Caco-2 (cell line): ENCODE results near the gene PMF1. TPM values are rescaled to one million over a fixed set of nuclear protein-coding genes. Genes with fewer than 3 reads are reported as not detected.

Source experiments
- BruUV-seq: library from RNA; stranded (reverse); fragments of 400-500 nt; replicated peaks from 2 replicates; lab custom pipeline; 2021; lab: Mats Ljungman, UMichigan
- CTCF ChIA-PET: fragments of 300-600 bp; sonication (Branson Sonifier 250); formaldehyde crosslinking; loops from one replicate; lab custom pipeline; 2022; ENCODE audit warnings: antibody characterized with exemption; lab: Charles Lee
- POLR2A ChIA-PET: fragments of 300-600 bp; sonication (Branson Sonifier 250); formaldehyde crosslinking; loops from one replicate; lab custom pipeline; 2022; ENCODE audit warnings: antibody characterized with exemption; lab: Charles Lee
- DNase-seq, 2 experiments: peaks; one replicate each; pipeline versions ENCODE4 v3.0.0 to v3.0.0-alpha.2; 2020 to 2022
- H3K27me3 ChIP-seq: replicated peaks from 2 replicates; pipeline ENCODE4 v1.6.0; 2011; ENCODE audit warnings: low read length; ENCODE audit not compliant: control insufficient read depth, insufficient read depth
- H3K36me3 ChIP-seq: 2 replicates; pipeline ENCODE4 v1.5.1; 2011; ENCODE audit warnings: low read length; ENCODE audit not compliant: control insufficient read depth, insufficient read depth
- H3K4me1 ChIP-seq: fragments of 250-450 bp; sonication (Bioruptor Pico); 2 replicates; pipeline ENCODE4 v1.5.1; 2020; ENCODE audit warnings: mild to moderate bottlenecking
- H3K4me3 ChIP-seq: 2 replicates; pipeline ENCODE4 v1.5.1; 2011; ENCODE audit warnings: low read depth, mild to moderate bottlenecking, control low read depth, low read length
- H3K9me3 ChIP-seq: fragments of 250-450 bp; sonication (Bioruptor Pico); 2 replicates; pipeline ENCODE4 v1.5.1; 2020; ENCODE audit warnings: mild to moderate bottlenecking, moderate library complexity
- H3K27ac Mint-ChIP-seq: one replicate; pipeline ENCODE4 v1.8.0; 2022; ENCODE audit warnings: mixed read lengths; ENCODE audit not compliant: unreplicated experiment
- H3K27me3 Mint-ChIP-seq: one replicate; pipeline ENCODE4 v1.8.0; 2022; ENCODE audit warnings: mixed read lengths; ENCODE audit not compliant: insufficient read depth, unreplicated experiment
- H3K36me3 Mint-ChIP-seq: one replicate; pipeline ENCODE4 v1.8.0; 2022; ENCODE audit warnings: mild to moderate bottlenecking, mixed read lengths; ENCODE audit not compliant: insufficient read depth, unreplicated experiment
- H3K4me1 Mint-ChIP-seq: one replicate; pipeline ENCODE4 v1.8.0; 2022; ENCODE audit warnings: low read depth, mixed read lengths; ENCODE audit not compliant: unreplicated experiment
- H3K4me3 Mint-ChIP-seq: one replicate; pipeline ENCODE4 v1.8.0; 2022; ENCODE audit warnings: mild to moderate bottlenecking, moderate library complexity, mixed read lengths; ENCODE audit not compliant: unreplicated experiment
- H3K9me3 Mint-ChIP-seq: one replicate; pipeline ENCODE4 v1.8.0; 2022; ENCODE audit warnings: mixed read lengths; ENCODE audit not compliant: unreplicated experiment
- intact Hi-C: fragments of 100-400 bp; cut with micrococcal nuclease; formaldehyde crosslinking; loops from one replicate; pipeline ENCODE4 v1.10.0; 2022; ENCODE audit not compliant: unreplicated experiment
- total RNA-seq: library from RNA; stranded (reverse); gene quantifications from 2 replicates; pipeline ENCODE4 v1.2.3, GENCODE V29; 2022
- TF ChIP-seq, protein P1 (sequence below), 2 experiments: fragments of 200-600 bp in 1 of 2; IDR thresholded peaks; 1 replicate in 1 of 2; 2 replicates in 1 of 2; pipeline versions ENCODE4 v1.5.1 to v1.8.0; 2011 to 2022; ENCODE audit warnings: antibody characterized with exemption in 1 of 2, control low read depth in 1 of 2, inconsistent platforms in 1 of 2, low read depth in 1 of 2, low read length in 1 of 2, mild to moderate bottlenecking in 1 of 2, moderate library complexity in 1 of 2; ENCODE audit not compliant: insufficient read depth in 1 of 2, severe bottlenecking in 1 of 2, unreplicated experiment in 1 of 2

The PMF1 gene
- total RNA-seq, 1 experiment from 2014 or later, result 90.2 TPM

DNA sequence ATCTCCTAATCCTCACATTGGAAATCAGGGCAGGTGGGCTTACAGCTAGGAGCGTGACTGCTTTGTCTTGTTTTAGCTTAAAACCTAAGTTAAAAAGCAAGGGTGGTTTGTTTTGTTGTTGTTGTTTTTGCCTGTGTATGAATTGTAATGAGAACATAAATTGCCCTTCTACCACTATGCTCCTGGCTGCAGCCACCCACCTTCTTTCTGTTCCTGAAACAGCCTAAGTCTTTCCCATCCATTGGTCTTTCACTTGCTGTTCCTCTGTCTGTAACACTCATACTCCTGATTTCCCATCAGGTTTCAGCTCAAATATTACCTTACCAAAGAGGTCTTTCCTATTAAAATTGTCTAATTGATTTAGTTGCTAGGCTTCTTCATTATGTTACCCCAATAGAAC, 70.7 kb downstream of the PMF1 start:
- Histone ChIP-seq H3K4me1 (peaks cover 24% of the 10 kb centered on the region), H3K27me3 (no peaks in the 10 kb centered on the region), H3K36me3 (peaks cover 4% of the 10 kb centered on the region), H3K9me3 (no peaks in the 10 kb centered on the region), H3K4me3 (peak overlapping the region; percentile 78)
- H3K36me3 Mint-ChIP-seq, result peaks cover 27% of the 10 kb centered on the region
- POLR2A ChIA-PET, result interaction anchor here (0.6 to 2.3 kb wide), 7 partner anchors 8 to 340 kb away, joined by 3 to 13 read pairs (median 5); partner anchors contain the start of genes CCT3, GLMP, PMF1 and TSACC
- no peaks in the 10 kb centered on the region for H3K27me3 Mint-ChIP-seq
- CTCF ChIA-PET, result interaction anchor here (1.2 to 3.7 kb wide), 4 partner anchors 36 to 162 kb away, joined by 5 to 22 read pairs (median 5); no protein-coding TSS in a partner anchor
- TF ChIP-seq, protein P1, sequence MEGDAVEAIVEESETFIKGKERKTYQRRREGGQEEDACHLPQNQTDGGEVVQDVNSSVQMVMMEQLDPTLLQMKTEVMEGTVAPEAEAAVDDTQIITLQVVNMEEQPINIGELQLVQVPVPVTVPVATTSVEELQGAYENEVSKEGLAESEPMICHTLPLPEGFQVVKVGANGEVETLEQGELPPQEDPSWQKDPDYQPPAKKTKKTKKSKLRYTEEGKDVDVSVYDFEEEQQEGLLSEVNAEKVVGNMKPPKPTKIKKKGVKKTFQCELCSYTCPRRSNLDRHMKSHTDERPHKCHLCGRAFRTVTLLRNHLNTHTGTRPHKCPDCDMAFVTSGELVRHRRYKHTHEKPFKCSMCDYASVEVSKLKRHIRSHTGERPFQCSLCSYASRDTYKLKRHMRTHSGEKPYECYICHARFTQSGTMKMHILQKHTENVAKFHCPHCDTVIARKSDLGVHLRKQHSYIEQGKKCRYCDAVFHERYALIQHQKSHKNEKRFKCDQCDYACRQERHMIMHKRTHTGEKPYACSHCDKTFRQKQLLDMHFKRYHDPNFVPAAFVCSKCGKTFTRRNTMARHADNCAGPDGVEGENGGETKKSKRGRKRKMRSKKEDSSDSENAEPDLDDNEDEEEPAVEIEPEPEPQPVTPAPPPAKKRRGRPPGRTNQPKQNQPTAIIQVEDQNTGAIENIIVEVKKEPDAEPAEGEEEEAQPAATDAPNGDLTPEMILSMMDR (IDR thresholded peaks at IDR 0.05; ENCODE audit: insufficient read depth in 1 of 2, low read depth in 1 of 2, low read length in 1 of 2, severe bottlenecking in 1 of 2, unreplicated experiment in 1 of 2), result no peak
- H3K4me3 Mint-ChIP-seq, result peak overlapping the region; percentile 78
- intact Hi-C loops, result no loop called here
- H3K27ac Mint-ChIP-seq, result peak overlapping the region; percentile 61
- peaks cover 12% of the 10 kb centered on the region for H3K4me1 Mint-ChIP-seq
- no TSS peak for BruUV-seq
- H3K9me3 Mint-ChIP-seq, result no peaks in the 10 kb centered on the region
- DNase-seq, result no peak

DNA sequence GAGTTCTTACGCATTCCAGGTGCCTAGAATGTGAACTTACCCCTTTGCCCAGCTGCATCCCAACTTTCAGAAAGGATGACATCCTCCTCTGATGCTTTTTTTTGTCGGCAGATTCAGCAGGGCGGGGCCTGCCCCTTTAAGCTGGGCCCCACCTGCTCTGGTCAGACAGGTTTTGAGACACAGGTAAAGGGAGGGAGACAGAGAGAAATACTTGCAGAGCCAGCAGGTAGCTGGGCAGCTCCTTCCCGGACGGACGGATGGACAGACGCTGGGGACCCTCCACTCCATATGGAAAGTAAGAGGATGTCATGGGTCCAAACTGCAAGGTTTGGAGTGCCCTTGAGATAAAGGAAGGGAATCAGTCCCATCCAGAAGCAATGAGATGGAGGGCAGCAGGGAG, 71.3 kb downstream of the PMF1 start, which contains the start of gene TMEM79:
Gene TMEM79, plus strand, starts transcription at position 214 of the 400 bp plus-strand sequence. CDS start 902 bp downstream, outside the sequence.
- Mint-ChIP-seq H3K4me3 (peak within 1 kb of the TSS; percentile 78), H3K9me3 (no peaks in the 10 kb centered on the region), H3K27ac (peak within 1 kb of the TSS; percentile 61), H3K36me3 (peaks cover 25% of the 10 kb centered on the region), H3K4me1 (peaks cover 12% of the 10 kb centered on the region), H3K27me3 (no peaks in the 10 kb centered on the region)
- H3K4me3 ChIP-seq, result peak within 1 kb of the TSS; percentile 78
- no peaks in the 10 kb centered on the region for H3K9me3 ChIP-seq
- ChIA-PET CTCF (interaction anchor here (3.7 kb wide), 1 partner anchor 59 kb away, joined by 22 read pairs; no protein-coding TSS in a partner anchor), POLR2A (interaction anchor here (0.6 to 2.3 kb wide), 3 partner anchors 11 to 87 kb away, joined by 3 to 13 read pairs (median 5); partner anchors contain the start of genes GLMP and PMF1)
- peaks cover 5% of the 10 kb centered on the region for H3K36me3 ChIP-seq
- BruUV-seq, result no TSS peak
- intact Hi-C loops, result loop anchor here (1.0 kb wide), 1 partner anchor 35 kb away; no protein-coding TSS in a partner anchor
- H3K4me1 ChIP-seq, result peaks cover 24% of the 10 kb centered on the region
- DNase-seq, result peak; percentile 78 to 79
- no peaks in the 10 kb centered on the region for H3K27me3 ChIP-seq
- TF ChIP-seq, protein P1 (IDR thresholded peaks at IDR 0.05; ENCODE audit: insufficient read depth in 1 of 2, low read depth in 1 of 2, low read length in 1 of 2, severe bottlenecking in 1 of 2, unreplicated experiment in 1 of 2), result no peak

DNA sequence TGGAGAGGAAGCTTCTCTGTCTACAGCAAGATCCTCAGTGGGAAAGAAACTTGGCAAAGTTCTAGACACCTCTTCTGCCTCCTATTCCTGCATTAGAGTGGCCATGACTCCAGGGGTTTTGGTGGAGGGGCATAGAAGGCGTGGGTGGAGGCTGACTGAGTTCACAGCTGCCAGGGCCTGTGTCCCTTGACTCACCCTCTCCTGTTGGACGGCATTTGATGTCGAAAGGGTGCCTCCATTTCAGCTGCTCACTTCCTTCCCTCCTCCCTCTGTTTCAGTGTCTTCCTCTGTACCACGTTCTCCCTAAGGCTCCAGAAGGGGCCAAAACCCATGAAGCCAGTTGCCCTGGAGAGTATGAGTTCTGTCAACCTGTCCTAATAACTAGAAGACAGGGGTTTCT, 72.0 kb downstream of the PMF1 start:
- H3K27me3 Mint-ChIP-seq, result no peaks in the 10 kb centered on the region
- no peaks in the 10 kb centered on the region for H3K9me3 ChIP-seq
- peaks cover 24% of the 10 kb centered on the region for H3K4me1 ChIP-seq
- H3K27ac Mint-ChIP-seq, result peak overlapping the region; percentile 61
- no peaks in the 10 kb centered on the region for H3K27me3 ChIP-seq
- H3K4me3 ChIP-seq, result peak overlapping the region; percentile 48
- peaks cover 25% of the 10 kb centered on the region for H3K36me3 Mint-ChIP-seq
- TF ChIP-seq, protein P1 (IDR thresholded peaks at IDR 0.05; ENCODE audit: insufficient read depth in 1 of 2, low read depth in 1 of 2, low read length in 1 of 2, severe bottlenecking in 1 of 2, unreplicated experiment in 1 of 2), result no peak
- peaks cover 5% of the 10 kb centered on the region for H3K36me3 ChIP-seq
- BruUV-seq, result no TSS peak
- H3K9me3 Mint-ChIP-seq, result no peaks in the 10 kb centered on the region
- intact Hi-C loops, result loop anchor here (1.0 kb wide), 1 partner anchor 35 kb away; no protein-coding TSS in a partner anchor
- DNase-seq, result no peak
- ChIA-PET CTCF (interaction anchor here (0.6 to 3.7 kb wide), 2 partner anchors 59 to 200 kb away, joined by 4 to 22 read pairs; no protein-coding TSS in a partner anchor), POLR2A (interaction anchor here (0.6 to 0.7 kb wide), 3 partner anchors 11 to 14 kb away, joined by 3 to 5 read pairs (median 4); partner anchors contain the start of gene GLMP)
- peaks cover 12% of the 10 kb centered on the region for H3K4me1 Mint-ChIP-seq
- H3K4me3 Mint-ChIP-seq, result peak overlapping the region; percentile 78
